Loucy (cell line): ENCODE data around the gene LCE2D.

ENCODE experiments used
- EZH2phosphoT487 ChIP-seq: fragments of 200-600 bp; IDR thresholded peaks from 2 replicates; pipeline ENCODE4 v1.6.1; 2018; ENCODE audit warnings: antibody characterized with exemption, mild to moderate bottlenecking, moderate library complexity, borderline replicate concordance
- TF ChIP-seq, protein P1 (sequence below): fragments of 200-600 bp; sonication (generic); conservative IDR thresholded peaks from 2 replicates; pipeline ENCODE4 v1.5.1; 2014; ENCODE audit warnings: mild to moderate bottlenecking, antibody characterized with exemption, low read length

DNA sequence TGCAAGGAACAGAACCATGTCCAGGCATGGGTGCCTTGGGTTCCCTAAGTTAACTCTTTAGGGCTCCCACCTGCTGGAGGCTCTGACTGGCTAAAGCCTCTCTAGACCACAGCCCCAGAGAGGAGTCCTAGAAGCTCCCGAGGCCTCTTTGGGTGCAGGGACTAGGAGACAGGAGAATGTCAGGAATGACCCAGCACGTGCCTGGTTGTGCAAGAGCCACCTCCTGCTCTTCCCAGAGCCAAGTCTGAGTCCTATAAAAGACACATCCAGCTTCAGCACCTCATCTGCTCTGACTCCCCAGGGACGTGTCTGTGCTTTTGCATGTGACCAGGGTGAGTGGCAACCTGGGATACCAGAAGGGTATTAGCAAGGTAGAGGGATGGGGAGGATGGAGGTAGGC lies at the start of gene LCE2D:
- TF ChIP-seq, protein P1, sequence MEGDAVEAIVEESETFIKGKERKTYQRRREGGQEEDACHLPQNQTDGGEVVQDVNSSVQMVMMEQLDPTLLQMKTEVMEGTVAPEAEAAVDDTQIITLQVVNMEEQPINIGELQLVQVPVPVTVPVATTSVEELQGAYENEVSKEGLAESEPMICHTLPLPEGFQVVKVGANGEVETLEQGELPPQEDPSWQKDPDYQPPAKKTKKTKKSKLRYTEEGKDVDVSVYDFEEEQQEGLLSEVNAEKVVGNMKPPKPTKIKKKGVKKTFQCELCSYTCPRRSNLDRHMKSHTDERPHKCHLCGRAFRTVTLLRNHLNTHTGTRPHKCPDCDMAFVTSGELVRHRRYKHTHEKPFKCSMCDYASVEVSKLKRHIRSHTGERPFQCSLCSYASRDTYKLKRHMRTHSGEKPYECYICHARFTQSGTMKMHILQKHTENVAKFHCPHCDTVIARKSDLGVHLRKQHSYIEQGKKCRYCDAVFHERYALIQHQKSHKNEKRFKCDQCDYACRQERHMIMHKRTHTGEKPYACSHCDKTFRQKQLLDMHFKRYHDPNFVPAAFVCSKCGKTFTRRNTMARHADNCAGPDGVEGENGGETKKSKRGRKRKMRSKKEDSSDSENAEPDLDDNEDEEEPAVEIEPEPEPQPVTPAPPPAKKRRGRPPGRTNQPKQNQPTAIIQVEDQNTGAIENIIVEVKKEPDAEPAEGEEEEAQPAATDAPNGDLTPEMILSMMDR: no peak
- no peak for TF ChIP-seq EZH2phosphoT487
